Ammon's horn (tissue), 1 donor: ENCODE measurements around the gene OLFML2B.
A peak's percentile ranks its signal among the peaks of the same experiment; 100 is the strongest.

Source experiments
- DNase-seq: peaks from one replicate; pipeline ENCODE4 v3.0.0-alpha.2; 2016; ENCODE audit warnings: low spot score

Gene OLFML2B

GRCh38 chr1:161978011-161978790 lies 45.5 kb downstream of the OLFML2B start:
- DNase-seq, result no peak

DNA sequence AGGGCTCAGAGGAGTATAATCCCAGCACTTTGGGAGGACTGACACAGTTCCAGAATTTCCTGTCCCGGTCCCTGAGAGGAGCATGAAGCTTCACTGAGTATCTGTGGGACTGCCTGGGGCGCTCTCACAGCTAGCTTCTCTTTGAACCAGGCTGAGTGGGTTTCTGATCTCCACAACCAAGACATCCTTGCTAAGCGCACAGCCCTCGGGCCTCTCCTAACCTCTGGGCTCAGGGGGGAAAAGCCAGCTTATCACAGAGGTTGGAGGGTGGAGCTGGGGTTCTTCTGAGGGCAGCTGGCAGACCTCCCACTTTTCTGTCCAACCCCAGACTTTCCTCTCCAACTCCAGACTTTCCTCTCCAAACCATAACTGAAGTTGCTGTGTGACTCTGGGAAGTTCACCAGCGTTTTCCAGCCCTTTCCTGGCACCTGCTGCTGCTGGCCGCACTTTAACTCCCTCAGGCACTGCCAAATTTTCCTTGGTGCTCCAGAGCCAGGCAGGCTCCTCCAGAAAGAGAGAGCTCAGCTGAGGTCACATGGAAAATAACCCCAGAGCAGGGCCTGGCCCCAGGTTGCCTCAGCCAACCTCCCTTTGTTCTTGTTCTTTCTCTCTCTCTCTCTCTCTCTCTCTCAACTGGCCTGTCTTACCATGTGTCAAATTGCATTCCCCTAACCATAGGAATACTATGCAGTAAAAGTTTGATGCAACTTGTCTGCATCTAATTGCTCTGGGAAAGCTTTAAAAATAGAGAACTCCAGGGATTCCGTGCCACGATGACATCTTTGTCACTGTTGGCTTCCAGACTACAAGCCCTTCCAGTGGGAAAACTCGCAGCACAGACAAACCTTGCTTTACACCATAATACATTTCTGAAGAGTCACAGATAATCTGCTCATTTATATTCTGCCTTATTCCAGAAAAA lies 49.5 kb downstream of the OLFML2B start:
- DNase-seq, result peak; percentile 22

- no peak for DNase-seq
Measured at GRCh38 chr1:161972828-161973227, 50.8 kb downstream of the OLFML2B start.

DNA sequence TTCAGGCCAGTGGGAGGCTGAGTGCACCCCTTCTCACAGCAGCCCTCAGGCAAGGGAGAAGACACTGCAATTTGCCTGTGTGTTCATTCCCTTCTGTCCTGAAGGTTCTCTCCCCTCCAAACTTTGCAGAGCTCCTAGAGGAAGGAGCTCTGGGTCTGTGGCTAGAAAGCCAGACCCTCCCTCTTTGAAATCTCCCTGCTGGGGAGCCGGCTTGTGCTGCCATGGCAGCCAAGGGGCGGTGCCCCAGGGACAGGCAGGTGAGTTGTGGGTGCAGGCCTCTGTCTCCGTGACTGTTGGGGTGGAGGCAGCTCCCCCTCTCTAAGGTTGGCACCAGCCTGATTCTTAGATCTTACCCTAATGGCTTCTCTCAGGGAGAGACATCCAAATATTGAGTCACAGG lies 53.0 kb downstream of the OLFML2B start:
- no peak for DNase-seq

DNA sequence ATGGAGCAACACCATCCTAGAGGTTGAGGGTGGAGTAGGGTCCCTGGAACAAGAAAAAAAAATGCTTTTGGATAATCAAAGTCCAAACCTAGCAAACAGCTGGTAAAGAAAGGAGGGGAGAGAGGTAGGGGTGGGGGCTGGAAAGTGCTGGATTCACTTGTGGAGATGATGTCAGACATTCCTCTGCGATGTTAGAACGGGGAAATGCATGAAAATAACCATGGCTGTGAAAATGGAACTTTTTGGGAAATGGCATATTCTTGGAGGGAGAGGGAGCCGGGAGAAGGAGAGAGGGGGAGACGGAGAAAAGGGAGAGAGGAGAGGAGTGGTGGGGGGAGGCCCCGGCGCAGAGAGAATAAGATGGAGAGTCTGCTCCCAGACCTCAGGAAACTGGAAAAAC lies 53.6 kb downstream of the OLFML2B start:
- no peak for DNase-seq

- no peak for DNase-seq
Measured at GRCh38 chr1:161966067-161966466, 57.6 kb downstream of the OLFML2B start.

DNA sequence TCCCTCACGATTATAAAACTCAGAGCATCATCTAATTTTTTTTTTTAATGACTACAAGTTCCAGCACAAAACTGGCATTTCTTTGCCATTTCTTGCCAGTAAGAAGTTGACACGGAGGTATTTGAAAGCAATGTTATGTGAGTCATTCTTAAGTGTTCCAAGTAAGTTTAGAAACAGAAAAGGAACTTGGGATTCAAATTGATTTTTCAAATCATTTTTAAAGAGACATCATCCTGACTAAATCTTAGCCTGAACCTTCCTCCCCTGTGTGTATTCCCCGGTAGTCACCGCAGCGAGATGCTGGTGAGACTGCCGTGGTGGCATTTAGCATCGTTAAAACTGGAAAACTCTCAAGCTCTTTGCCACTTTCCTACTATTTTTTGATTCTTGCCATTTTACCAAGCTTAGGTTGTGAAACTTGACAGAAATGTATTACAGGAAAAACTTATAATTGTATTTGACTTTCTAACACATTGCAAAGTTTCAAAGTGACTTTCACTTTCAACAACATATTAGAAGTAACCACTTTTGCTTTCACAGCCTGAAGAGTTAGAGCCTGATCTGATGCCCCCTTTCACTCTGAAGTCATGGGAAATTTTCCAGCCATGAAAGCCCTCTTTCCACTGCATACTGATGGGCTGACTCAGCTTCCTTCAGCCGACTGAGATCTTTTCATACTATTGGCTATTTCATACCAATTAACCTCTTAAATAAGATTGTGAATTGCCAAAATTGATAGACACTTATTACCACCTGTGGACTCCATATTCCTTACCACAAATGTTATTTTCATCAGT lies 61.4 kb downstream of the OLFML2B start:
- DNase-seq, result no peak

- peak; percentile 54 for DNase-seq
Measured at GRCh38 chr1:161958425-161958824, 65.2 kb downstream of the OLFML2B start.

DNA sequence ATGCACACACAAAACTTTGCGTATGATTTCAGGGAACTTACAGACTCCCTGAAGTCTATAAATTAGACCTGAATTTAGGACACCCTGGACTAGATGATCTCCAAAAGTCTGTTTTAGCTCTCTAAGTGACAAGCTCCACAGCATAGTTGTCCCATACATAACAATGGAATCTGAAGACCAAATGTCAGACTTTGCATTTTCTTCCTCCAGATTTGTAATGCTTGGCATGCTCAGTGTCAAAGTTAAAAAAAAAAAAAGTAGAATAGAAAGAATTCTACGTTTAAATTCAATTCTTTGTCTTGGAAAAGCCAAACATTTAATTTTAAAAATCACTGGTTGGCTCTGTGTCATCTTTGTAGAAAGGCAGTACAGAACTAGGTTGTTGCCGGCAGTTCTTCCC lies 66.7 kb downstream of the OLFML2B start:
- DNase-seq, result no peak

DNA sequence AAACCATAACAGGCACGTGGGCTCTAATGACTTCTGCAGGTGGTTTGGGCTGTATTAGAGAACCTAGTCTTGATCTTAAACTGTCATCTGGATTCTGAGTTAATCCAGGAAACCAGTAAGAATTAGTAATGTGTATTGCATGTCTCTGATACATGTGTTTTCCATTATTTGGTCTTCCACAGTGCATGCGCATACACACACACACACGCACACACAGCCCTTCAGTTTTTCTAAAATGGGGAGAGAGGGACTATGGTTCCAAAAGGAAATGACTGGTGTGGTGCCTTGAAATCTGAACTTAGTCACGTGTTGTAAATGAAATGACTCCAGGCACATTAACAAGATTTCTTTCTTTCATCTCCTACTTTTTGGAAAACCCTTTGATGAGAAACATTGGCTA lies 67.6 kb downstream of the OLFML2B start:
- DNase-seq, result no peak

DNA sequence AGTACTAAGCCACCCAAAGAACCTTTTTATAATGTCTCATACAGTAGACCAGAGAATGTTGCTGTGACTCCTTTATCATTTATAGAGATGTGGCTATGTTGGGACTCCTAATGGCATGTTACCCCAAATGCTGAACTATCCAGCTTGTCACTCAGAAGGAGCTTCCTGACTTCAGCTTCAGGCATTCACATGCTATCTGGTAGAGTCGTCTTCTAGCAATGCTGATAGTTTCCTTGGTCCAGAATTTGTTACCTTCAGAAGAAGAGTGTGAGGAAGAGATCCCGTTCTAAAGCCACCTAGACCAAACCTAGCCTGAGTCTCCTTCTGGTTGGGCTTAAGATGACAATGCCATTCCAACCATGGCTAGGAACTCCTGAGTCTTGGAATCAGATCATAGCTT lies 68.1 kb downstream of the OLFML2B start:
- no peak for DNase-seq

GRCh38 chr1:161954466-161954865 lies 69.2 kb downstream of the OLFML2B start:
- DNase-seq, result no peak

GRCh38 chr1:161954050-161954449 lies 69.6 kb downstream of the OLFML2B start:
- DNase-seq, result no peak

- DNase-seq, result no peak
Measured at GRCh38 chr1:161953256-161953920, 70.3 kb downstream of the OLFML2B start.

- no peak for DNase-seq
Measured at GRCh38 chr1:161952607-161953172, 71.0 kb downstream of the OLFML2B start.

GRCh38 chr1:161951646-161952045 lies 72.0 kb downstream of the OLFML2B start:
- no peak for DNase-seq

DNA sequence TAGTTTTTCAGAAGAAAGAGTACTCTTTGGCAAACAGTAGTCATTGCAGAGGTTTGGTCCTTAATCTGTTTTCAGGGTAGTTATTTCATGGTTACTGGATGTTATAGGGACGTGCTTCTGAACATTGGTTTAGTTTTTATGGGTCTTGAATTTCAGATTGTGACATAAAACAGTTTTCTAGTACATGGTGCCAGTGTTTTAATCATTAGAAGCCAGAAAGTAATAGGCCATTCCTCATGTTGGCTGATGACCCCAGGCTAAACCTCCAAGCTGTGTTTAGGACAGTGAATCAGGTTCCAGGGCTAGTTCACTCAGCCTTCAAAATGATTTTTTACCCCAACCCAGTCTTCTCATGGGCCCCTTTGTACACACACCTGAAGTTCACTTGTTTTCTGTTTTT lies 73.3 kb downstream of the OLFML2B start:
- no peak for DNase-seq

- no peak for DNase-seq
Measured at GRCh38 chr1:161949548-161949947, 74.1 kb downstream of the OLFML2B start.

DNA sequence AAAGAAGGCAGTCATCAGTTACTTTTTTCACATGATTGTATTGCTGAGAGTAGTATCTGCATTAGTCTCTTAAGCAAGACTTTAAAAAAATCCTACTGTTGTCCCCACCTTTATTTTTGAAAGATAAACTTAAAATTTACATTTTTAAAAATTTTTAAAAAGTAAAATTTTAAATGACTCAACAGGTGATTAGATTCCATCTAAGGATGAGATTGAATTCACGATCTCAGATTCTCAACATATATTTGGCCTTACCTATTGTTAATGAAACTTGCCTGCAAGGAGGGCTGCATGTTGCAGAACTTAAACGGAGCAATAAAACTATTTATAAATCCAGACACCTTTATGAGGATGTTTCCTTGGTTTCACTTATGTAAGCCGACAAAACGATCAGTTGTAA lies 75.2 kb downstream of the OLFML2B start:
- DNase-seq, result no peak

GRCh38 chr1:161946071-161946987 lies 77.3 kb downstream of the OLFML2B start:
- no peak for DNase-seq
